CD4-positive, alpha-beta T cell treated with Interleukin-15 for 1 hour (primary cell): ENCODE data around the gene HMGN4.

ENCODE experiments used
- DNase-seq: peaks from one replicate; pipeline ENCODE4 v3.0.0-alpha.2; 2020

The HMGN4 gene

DNA sequence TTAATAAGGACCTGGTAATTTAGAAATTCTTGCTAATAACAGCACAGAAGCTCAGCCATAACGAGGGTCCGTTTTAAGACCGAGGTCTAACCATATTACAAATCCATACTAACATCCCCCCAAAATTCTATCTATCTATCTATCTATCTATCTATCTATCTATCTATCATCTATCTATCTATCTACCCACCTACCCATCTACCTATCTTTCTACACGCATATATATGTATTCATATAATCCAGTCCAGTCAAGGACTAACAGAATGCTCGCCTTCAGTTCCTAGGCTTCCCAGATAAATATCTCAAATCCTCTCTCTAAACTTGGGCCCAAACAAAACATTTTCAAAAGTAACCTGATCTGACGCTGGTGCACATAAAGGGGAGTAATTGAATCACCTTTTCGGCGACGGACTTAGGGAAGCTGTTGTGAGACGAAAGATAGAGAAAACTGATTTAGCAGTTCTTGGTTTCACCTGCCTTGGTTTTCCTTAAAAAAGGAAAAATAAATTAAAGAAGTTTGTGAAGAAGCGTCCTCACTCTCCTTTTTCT lies 14.5 kb downstream of the HMGN4 start:
- no peak for DNase-seq

DNA sequence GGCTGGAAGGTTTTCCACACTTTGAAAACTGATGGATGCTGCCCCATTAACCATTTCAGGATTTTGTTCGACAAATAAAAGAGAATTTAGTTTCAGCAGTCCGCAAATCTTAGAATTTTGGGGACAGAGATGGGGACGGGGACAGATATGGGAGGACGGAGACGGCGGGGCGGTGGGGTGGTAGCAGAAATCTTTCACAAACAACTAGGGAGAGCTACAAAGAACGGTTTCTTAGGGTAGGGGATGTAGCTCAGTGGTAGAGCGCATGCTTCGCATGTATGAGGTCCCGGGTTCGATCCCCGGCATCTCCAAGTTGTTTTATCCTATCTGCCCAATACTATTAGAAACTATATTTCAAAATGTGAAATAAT lies 15.1 kb downstream of the HMGN4 start:
- peak; percentile 79 for DNase-seq

DNA sequence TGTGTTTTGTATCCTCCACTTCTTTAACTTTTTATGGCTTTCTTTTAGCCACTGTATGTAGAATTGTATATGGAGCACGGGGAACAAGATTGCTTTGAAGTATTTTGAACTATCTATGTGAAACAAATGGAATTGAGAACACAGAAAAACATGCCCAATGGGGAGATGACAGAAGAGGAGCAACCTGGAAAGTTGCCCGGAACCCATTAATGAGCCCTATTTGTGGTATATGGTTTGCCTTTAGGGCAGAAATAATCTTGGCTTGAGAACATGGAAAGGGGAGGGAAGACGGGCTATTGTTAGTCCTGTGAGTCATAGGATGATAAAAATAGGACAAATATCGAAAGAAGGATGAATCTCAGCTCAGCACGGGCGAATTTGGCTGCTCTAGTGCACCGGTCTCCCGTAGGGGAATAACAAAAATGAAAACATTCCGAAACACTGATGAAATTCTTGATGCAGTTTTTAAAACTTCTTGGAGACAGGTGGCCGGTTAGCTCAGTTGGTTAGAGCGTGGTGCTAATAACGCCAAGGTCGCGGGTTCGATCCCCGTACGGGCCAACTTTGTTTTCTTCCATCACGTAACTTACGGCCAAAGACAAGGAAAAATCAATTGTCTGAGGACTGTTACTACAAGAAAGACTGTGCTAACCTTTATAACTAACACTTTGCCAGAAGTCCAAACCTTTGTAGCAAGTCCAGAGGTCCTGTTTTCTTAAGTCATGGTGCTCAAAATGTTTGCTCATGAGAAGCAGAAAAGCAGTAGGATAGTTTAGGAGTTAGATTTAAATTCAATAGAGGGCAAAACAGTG lies 15.7 kb downstream of the HMGN4 start:
- peak; percentile 77 for DNase-seq

DNA sequence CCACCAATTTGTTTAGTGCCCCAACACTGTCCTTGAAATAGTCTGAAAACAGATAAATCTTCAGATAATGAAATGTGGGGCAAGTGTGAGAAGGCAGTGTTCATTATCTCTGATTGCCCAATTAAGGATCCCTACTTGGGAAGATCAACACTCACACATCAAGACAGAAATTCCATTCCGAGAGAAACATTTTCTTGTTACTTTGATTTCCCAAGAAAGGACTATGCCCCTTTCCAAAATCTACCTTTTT lies 16.2 kb downstream of the HMGN4 start:
- DNase-seq, result no peak

DNA sequence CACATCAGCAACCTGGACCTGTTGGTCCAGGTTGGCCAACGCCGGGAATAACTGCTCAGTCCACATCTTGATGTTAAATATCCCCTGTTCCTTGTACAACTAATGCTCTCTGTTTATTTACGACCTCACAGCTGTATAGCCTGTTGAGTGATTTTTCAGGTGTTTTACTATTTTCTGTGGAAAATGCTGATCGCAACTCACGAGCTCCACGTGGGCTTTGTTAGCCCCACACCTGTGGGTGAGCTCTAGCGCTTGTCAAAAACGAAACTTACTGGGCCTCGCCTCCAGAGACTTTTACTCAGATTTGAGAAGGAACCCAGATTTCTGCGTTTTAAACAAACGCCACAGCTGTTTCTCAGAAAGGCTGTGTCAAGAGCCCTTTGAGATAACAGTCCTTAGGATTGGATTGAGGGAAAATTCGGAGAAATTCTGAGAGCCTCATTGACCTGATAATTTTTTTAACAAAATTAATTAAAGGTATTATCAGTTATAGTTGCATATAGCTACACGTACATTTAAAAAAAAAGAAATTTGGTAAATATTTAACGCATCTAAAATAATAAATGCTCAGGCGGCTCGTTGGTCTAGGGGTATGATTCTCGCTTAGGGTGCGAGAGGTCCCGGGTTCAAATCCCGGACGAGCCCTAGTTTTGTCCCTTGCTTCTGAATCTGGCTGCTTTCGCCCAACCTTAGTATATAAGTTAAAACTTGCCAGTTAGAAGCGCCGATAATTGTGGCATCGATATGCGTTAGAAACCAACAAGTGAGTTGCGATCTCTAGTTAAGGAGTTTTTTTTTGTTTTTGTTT lies 16.7 kb downstream of the HMGN4 start:
- peak; percentile 66 for DNase-seq

DNA sequence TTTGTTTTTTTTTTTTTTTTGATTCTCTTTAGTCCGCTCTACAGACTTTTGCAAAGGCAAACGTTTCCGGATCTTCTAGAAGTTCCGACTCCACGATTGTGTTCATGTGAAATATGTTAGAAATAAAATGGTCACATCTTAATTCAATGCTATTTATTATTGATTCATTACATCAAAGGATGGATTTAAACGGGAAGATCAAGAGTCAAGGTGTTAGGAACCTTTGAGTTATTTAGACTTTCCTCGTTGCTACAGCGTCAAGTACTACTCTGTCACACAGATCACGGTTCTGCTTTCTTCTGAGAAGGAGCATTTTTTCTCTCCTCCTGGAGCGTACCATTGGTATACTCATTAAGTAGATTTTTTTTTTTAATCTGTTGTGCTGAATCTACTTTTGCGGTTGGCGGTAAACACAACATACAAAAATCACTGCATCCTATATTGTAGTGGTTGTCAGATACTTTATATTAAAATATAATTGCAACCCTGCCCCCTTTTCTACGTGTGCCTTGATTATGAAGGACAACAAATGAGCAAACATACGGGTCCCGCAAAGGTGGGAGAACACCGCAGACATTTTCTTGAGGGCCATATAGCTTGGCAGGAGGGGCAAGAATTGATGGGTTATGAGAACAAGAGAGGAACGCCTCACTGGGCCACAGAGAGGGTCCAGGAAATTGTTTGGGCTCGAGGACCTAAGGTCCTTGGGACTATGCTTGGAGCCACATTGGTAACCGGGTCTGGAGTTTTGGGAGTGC lies 17.5 kb downstream of the HMGN4 start:
- DNase-seq, result no peak

DNA sequence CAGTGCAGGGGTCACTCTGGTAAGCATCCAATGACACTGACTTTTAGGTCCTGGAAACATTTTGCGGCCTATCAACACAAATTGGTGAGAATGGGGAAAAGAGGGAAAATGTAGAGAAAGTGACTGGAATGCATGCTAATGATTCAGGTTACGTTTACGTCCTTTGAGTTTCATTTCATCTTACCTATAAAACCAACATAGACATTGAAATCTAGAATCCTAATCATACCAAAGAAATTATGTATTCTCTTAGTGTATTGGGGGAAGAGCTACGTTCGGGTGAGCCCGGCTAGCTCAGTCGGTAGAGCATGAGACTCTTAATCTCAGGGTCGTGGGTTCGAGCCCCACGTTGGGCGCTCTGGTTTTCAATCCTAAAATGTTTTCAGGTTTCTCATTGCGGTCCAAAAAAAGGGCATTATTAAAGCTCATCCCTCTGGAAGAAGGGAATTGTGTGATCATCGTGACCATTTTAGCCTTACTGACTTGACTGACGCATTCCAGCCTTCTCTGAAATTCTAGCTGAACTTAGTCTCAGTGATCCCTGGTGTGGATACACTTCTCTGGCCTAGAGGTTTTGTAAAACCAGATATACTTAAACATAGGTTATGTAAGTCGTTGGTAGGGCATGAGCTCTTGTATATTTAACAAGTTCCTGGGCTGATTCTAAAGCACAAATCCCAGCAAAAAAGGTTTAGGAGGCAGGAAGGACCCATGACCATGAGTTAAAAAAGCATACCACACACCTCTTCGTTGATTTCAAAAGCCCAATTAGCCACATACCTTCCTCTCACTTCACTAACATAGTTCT lies 18.3 kb downstream of the HMGN4 start:
- DNase-seq, result no peak

DNA sequence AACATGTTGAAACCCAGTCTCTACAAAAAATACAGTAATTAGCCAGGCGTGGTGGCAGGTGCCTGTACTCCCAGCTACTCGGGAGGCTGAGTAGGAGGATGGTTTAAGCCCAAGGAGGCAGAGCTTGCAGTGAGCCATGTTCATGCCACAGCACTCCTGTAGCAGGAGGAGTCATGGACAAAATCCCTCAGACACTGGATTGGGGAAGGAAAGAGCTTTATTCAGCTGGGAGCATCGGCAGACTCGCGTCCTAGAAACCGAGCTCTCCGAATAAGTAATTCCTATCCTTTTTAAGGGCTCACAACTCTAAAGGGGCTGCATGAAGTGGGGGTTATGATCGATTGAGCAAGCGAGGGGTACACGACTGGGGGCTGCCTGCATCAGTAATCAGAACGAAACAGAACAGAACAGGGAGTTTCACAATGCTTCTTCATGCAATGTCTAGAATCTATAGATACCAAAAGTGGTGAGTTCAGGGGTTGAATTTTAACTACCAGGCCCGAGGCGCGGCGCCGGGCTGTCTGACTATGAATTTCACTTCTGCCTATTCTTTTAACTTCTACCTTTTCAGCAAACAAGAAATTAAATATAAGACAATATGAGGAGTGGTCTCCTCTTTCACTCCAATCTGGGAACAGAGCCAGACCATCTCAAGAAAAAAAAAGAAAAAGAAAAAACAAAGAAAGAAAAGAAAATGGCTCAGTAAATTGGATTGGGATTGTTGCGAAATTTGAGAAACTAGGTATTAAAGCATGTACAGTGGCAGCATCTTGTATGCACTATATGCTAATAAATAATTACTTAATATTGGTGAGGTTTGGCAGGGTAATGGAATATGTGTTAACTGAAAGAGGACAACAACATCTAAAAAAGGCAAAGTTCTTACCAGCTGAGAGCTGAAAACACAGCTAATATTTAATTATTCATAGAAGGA lies 23.6 kb downstream of the HMGN4 start:
- DNase-seq, result no peak

GRCh38 chr6:26563488-26563887 lies 25.3 kb downstream of the HMGN4 start:
- no peak for DNase-seq

DNA sequence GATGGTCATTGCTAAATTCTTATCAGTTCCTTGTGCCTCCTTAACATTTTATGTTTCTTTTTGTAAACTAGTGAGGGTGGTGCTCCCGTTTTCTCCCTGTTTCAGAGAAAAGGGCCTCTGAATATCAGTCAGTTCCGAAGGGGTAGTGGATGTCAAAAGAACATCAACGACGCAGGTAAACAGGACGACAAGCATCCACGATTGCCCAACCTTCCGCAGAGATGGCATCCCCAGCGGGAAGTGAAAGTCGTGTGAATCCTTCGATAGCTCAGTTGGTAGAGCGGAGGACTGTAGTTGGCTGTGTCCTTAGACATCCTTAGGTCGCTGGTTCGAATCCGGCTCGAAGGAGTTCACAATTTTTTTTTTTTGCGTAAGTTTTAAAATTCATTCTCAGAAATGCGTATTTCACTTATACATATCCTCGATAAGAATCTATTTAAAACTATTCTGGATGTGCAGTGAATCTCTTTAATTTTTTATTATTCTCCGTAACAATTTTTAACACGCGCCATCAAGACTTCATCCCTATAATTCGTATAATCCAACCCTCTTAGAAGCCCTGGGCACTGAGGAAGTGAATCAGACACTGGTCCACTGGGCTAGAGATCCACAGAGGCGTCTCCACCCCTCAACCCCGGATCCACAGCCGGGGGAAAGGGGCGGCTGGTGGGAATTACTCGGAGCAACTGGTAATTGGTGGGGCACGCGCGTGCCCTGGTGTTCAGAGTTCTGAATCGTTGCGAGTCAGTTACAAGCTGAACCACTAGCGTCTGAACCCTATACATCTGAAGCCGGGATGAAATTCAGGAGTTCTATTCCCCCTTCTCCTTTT lies 30.7 kb downstream of the HMGN4 start:
- DNase-seq, result peak; percentile 96

- DNase-seq, result no peak
Measured at GRCh38 chr6:26569433-26569764, 31.2 kb downstream of the HMGN4 start.

DNA sequence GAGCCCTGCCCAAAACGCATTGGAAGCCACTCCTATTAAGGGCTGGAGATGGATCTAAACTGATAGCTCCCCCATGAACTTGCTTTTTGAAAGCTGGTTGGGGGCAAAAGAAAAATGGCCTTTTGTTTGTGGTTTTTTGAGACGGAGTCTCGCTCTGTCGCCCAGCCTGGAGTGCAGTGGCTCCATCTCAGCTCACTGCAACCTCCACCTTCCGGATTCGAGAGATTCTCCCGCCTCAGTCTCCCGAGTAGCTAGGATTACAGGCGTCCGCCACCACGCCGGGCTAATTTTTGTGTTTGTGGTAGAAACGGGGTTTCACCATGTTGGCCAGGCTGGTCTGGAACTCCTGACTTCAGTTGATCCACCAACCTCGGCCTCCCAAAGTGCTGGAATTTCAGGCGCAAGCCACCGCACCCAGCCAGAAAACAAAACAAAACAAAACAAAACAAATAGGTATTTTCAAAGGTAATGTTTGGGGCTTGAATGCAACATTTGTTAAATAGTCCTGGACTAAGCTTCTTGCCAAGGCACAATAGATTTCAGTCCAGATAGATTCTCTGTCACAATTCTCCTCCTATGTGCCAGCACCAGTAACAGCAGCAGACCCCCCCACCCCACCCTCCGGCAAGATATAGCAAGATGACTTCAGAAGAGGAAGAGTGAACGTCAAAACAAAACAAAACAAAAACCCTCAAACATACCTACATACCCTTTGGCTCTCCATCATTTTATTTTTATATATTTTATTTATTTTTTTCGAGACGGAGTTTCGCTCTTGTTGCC lies 32.1 kb downstream of the HMGN4 start:
- no peak for DNase-seq

DNA sequence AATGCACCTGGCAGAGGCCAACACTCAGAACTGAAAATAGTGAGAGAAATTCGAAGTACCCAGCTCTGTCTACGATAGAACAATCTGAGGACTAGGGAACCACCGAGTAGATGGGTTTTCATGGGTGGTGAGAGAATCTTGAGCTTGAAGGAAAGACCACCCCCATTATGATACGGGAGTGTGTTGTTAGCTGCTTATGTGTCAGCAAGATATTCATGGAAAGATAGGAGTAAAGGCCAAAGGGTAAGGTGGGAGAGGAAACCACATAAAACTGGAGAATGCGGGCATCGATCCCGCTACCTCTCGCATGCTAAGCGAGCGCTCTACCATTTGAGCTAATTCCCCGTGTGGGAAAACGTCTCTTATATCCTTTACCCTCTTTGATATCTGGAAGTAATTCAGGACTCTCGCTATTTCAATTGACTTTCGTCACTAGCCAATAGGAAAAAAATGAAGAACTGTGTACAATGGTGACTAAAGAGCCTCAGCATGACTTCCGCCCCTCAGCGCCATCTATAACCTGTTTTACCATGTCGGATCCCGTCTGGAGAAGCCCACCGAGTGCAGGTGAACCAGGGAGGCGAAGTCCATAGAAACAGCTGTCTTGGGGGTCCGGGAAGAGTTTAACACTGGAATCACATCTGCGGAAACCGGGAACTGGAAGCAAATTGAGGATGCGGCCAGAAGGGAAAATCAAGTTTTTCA lies 33.6 kb downstream of the HMGN4 start:
- DNase-seq, result peak; percentile 56

GRCh38 chr6:26575494-26575939 lies 37.4 kb downstream of the HMGN4 start:
- DNase-seq, result no peak

GRCh38 chr6:26576407-26576843 lies 38.3 kb downstream of the HMGN4 start:
- DNase-seq, result no peak

- peak; percentile 63 for DNase-seq
Measured at GRCh38 chr6:26576929-26577719, 39.0 kb downstream of the HMGN4 start.

- DNase-seq, result no peak
Measured at GRCh38 chr6:26577720-26578072, 39.5 kb downstream of the HMGN4 start.

DNA sequence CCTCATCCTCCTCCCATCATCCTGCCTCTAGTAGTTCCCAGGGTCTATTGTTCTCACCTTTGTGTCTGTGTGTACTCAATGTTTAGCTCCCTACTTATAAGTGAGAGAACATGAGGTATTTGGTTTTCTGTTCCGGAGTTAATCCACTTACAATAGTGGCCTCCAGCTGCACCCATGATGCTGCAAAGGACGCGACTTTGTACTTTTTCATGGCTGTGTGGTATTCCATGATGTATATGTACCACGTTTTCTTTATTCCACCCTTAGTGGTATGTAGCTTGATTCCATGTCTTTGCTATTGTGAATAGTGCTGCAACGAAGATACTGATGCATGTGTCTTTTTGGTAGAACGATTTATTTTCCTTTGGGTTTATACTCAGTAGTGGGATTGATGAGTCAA lies 40.1 kb downstream of the HMGN4 start:
- DNase-seq, result no peak
